Large intestine (tissue), 3 donors: Measurements from ENCODE around the gene IQSEC1. TPM values are rescaled to one million over a fixed set of nuclear protein-coding genes. Genes with fewer than 3 reads are reported as not detected.

Source experiments
- DNase-seq, 2 donors: peaks; one replicate each; pipeline versions ENCODE4 v3.0.0 to v3.0.0-alpha.2; 2013
- H3K27ac ChIP-seq: one replicate; pipeline ENCODE4 v1.5.1; 2013; ENCODE audit warnings: low read length
- H3K27me3 ChIP-seq: 2 replicates; pipeline ENCODE4 v1.6.1; 2013; ENCODE audit warnings: low read length; ENCODE audit not compliant: control insufficient read depth, insufficient read depth
- H3K36me3 ChIP-seq: 2 replicates; pipeline ENCODE4 v1.6.1; 2013; ENCODE audit warnings: low read length; ENCODE audit not compliant: control insufficient read depth, insufficient read depth
- H3K4me1 ChIP-seq: one replicate; pipeline ENCODE4 v1.6.1; 2013; ENCODE audit warnings: low read length; ENCODE audit not compliant: control insufficient read depth, insufficient read depth
- H3K4me3 ChIP-seq: one replicate; pipeline ENCODE4 v1.5.1; 2013; ENCODE audit warnings: low read length
- H3K9me3 ChIP-seq: one replicate; pipeline ENCODE4 v1.6.1; 2013; ENCODE audit warnings: mild to moderate bottlenecking, low read depth, low read length, moderate library complexity; ENCODE audit not compliant: control insufficient read depth
- WGBS: methylation state at CpG from one replicate; pipeline ENCODE4 v1.1.5; 2013; ENCODE audit warnings: low lambda C conversion rate; ENCODE audit not compliant: insufficient coverage; 5-methylcytosine and 5-hydroxymethylcytosine counted together
- polyA plus RNA-seq: library from polyadenylated mRNA; unstranded; fragments of 120-200 nt; gene quantifications from one replicate; pipeline ENCODE4 v1.2.1, GENCODE V29; 2013

Gene IQSEC1
- polyA plus RNA-seq, 1 donor: 24.3 TPM

DNA sequence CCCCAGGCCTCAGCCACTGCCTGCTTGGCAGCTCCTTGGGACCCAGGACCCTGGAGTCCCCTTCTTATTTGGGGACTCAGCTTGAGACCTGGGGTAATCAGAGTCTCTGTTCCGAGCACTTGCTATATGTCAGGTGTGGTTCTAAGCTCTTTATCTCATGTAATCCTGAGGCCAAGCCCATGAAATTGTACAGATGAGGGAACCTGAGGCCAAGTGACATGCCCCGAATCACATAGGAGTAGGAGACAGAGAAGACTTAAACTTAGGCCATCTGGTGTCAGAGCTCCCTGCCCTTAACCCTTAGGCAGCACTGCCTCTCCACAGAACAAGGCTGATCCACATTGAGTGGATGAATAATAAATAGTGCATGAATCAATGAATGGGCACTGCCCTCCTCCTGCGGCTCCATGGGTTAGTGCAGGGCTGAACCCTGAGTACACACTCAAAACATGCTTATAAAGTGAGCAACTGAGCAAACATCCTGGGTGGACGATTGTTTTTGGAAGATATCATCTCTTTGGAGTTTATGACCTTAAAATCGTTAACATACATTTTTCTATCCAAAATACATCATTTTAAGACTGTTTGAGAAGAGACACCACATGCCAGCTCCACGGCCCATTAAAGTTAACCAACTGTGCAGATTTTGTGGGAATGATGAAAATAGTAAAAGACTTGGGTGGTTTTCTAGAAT is 33.2 kb upstream of the IQSEC1 start:
- WGBS: no CpG with 5 or more reads among the region's 6 CpGs
- Histone ChIP-seq H3K27me3 (peaks cover 8% of the 10 kb centered on the region), H3K27ac (no peak overlapping the region), H3K36me3 (no peaks in the 10 kb centered on the region), H3K9me3 (no peaks in the 10 kb centered on the region), H3K4me3 (no peak overlapping the region), H3K4me1 (no peaks in the 10 kb centered on the region)
- DNase-seq: no peak

DNA sequence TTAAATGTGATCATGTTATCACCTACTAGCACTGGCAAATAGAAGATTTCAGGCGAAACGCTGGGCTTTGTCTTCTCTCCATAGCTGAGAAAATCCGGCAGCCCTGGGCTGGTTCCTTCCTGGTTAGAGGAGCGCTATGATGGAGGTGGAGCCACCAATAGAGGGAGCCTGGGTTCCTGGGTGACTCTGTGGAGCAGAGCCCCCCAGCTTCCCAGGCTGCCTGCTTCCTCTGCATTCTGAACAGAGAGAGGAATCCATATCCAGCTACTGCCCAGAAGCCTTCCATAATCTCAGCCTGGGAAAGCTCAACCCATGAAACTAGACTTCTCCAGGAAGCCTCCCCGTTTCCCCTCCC is 32.6 kb upstream of the IQSEC1 start:
- DNase-seq: no peak
- H3K9me3 ChIP-seq: no peaks in the 10 kb centered on the region
- peaks cover 5% of the 10 kb centered on the region for H3K27me3 ChIP-seq
- no peaks in the 10 kb centered on the region for H3K4me1 ChIP-seq
- no peak overlapping the region for H3K4me3 ChIP-seq
- no peak overlapping the region for H3K27ac ChIP-seq
- no peaks in the 10 kb centered on the region for H3K36me3 ChIP-seq
- WGBS: no CpG with 5 or more reads among the region's 5 CpGs

- H3K27me3 ChIP-seq: peaks cover 2% of the 10 kb centered on the region
- DNase-seq: no peak
- no CpG with 5 or more reads among the region's 8 CpGs for WGBS
- H3K27ac ChIP-seq: no peak overlapping the region
- no peaks in the 10 kb centered on the region for H3K4me1 ChIP-seq
- no peaks in the 10 kb centered on the region for H3K36me3 ChIP-seq
- no peak overlapping the region for H3K4me3 ChIP-seq
- H3K9me3 ChIP-seq: no peaks in the 10 kb centered on the region
These were observed 32.1 kb upstream of the IQSEC1 start for GRCh38 chr3:13105181-13105895.

GRCh38 chr3:13104511-13104910 is 31.3 kb upstream of the IQSEC1 start:
- H3K4me1 ChIP-seq: no peaks in the 10 kb centered on the region
- no peak overlapping the region for H3K4me3 ChIP-seq
- WGBS: no CpG with 5 or more reads among the region's 12 CpGs
- H3K27ac ChIP-seq: no peak overlapping the region
- peaks cover 2% of the 10 kb centered on the region for H3K27me3 ChIP-seq
- no peaks in the 10 kb centered on the region for H3K36me3 ChIP-seq
- no peak for DNase-seq
- H3K9me3 ChIP-seq: no peaks in the 10 kb centered on the region

- H3K4me3 ChIP-seq: no peak overlapping the region
- WGBS: no CpG with 5 or more reads among the region's 13 CpGs
- H3K27ac ChIP-seq: no peak overlapping the region
- no peak for DNase-seq
- H3K36me3 ChIP-seq: no peaks in the 10 kb centered on the region
- no peaks in the 10 kb centered on the region for H3K9me3 ChIP-seq
- peaks cover 2% of the 10 kb centered on the region for H3K27me3 ChIP-seq
- H3K4me1 ChIP-seq: no peaks in the 10 kb centered on the region
These were observed 30.3 kb upstream of the IQSEC1 start for GRCh38 chr3:13103416-13104058.

DNA sequence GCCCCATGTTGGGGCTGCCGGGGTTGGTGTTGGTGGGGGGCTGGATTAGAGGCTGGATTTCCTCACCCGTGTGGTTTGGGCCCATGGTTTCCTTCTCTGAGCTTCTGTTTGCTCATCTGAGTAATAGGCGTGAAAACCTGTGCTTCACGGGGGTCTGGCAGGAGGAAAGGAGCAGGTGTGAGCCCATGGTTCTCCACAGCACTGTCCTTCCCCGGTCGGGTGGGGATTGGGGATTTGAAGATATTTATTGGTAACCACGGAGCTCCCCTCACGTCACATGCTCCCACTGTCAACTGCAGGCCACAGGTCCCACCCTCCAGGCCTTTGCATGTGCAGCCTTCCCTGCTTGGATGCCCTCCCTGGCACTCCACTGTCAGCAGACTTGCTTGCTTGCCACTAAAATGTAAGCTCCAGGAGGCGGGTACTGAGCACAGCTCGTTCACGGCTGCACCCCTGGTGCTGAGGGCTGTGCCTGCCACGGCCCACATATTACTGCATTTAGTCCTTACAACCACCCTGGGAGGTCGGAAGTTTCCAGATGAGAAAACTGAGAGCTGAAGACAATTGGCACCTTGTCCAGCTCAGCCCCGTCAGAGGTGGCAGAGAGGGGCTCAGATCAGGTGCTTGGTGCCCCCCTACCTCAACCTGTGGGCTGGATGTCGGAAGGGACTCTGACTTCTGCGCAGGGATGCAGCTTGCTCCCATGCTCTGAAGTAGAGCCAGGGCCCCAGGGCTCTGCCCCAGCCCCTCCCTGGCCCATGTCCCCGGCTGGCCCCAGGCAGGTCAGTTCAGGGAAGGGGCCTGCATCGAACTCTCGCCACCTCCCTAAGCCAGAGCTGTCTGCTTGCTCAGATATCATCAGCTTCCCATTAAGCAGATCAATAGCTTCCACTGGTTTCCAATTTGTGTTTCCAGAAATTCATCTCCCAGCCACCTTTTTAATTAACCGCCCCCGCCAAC is 29.4 kb upstream of the IQSEC1 start:
- no peaks in the 10 kb centered on the region for H3K36me3 ChIP-seq
- DNase-seq: no peak
- H3K27me3 ChIP-seq: peaks cover 2% of the 10 kb centered on the region
- no peaks in the 10 kb centered on the region for H3K9me3 ChIP-seq
- 80% methylated on average over 1 of the region's 21 CpGs for WGBS
- H3K27ac ChIP-seq: no peak overlapping the region
- H3K4me1 ChIP-seq: no peaks in the 10 kb centered on the region
- no peak overlapping the region for H3K4me3 ChIP-seq

DNA sequence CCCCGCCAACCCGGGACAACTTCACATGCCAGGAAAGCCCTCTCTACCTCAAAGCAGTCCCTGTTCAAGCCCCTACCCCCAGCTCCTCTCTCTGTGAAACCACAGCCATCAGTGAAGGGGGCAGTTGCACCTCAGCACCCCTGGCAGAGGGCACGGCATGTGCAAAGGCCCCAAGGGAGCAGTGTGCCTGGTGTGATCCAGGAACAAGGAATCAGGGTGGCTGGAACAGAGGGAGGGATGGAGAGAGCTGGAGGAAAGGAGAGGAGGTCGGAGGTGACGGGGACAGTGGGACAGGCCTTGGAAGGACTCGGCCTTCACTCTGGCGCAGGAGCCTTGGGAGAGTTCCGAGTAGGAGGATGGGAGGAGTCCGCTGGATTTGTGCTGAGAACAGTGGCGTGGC is 26.5 kb upstream of the IQSEC1 start:
- Histone ChIP-seq H3K27ac (no peak overlapping the region), H3K4me1 (no peaks in the 10 kb centered on the region), H3K4me3 (no peak overlapping the region), H3K9me3 (no peaks in the 10 kb centered on the region), H3K27me3 (peaks cover 11% of the 10 kb centered on the region), H3K36me3 (no peaks in the 10 kb centered on the region)
- no peak for DNase-seq
- 100% methylated on average over 2 of the region's 10 CpGs for WGBS

DNA sequence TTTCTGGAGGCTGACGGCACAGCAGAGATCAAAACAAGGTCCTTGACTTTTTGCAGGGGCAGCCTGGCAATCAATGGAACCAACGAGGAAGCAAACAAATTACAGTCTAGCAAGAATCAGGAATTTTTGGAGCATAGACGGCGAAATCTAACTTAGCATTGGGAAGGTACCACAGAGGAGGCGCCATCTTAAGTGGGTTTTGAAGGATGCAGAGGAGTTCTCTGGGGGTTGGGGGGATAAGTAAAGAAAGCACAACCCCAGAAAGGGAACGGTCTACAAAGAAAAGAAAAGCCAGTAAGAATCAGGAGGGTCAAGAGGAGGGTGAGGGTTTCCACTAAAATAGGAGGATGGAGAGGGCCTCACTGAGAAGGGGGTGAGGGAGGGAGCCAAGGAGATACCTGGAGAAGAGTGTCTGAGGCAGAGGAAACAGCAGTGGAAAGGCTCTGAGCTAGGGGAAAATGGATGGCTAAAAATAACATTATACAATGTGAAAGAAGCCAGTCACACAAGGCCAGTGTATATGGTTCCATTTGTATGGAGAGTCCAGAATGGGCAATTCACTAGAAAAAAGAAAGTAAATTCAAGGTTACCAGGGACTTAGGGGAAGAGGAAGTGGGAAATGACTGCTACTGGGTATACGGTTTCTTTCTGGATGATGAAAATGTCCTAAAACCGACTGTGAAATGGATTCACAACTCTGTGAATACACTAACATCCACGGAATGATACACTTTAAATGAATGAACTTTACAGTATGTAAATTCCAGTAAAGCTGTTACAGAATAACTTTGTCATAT is 25.2 kb upstream of the IQSEC1 start:
- no peaks in the 10 kb centered on the region for H3K9me3 ChIP-seq
- no peaks in the 10 kb centered on the region for H3K36me3 ChIP-seq
- DNase-seq: no peak
- H3K27ac ChIP-seq: no peak overlapping the region
- no peaks in the 10 kb centered on the region for H3K4me1 ChIP-seq
- H3K4me3 ChIP-seq: no peak overlapping the region
- WGBS: 94% methylated on average over 2 of the region's 9 CpGs
- peaks cover 11% of the 10 kb centered on the region for H3K27me3 ChIP-seq

DNA sequence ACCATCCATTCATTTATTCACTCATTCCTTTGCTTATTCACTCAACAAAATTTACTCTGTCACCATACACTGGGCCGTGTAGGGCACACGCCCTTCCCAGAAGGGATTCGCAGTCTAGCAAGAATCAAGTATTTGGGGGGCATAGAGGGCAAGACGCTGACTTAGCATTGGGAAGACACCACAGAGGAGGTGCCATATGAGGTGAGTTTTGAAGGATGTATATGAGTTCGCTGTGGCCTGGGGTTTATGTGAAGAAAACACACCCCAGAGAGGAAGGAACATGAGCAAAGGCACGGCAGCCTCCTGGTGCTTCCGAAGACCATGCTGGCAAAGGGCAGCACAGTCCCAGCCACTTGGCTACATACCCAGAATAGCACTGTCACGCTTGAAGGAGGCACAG is 23.1 kb upstream of the IQSEC1 start:
- DNase-seq: no peak

More for the DNA sequence above, 23.1 kb upstream of the IQSEC1 start:
- H3K27me3 ChIP-seq: peaks cover 14% of the 10 kb centered on the region
- no peak overlapping the region for H3K4me3 ChIP-seq
- H3K9me3 ChIP-seq: no peaks in the 10 kb centered on the region
- H3K27ac ChIP-seq: no peak overlapping the region
- no peaks in the 10 kb centered on the region for H3K4me1 ChIP-seq
- no peaks in the 10 kb centered on the region for H3K36me3 ChIP-seq
- WGBS: no CpG with 5 or more reads among the region's 8 CpGs
